GM12878 (cell line): Measurements from ENCODE around the gene PCDH15.

ENCODE experiments used
- CREM ChIP-seq: IDR thresholded peaks from 2 replicates; pipeline ENCODE4 v1.6.1; 2014; ENCODE audit warnings: antibody characterized with exemption, low read depth
- NRF1 ChIP-seq: conservative IDR thresholded peaks from 2 replicates; pipeline ENCODE4 v1.6.1; 2011; ENCODE audit warnings: mild to moderate bottlenecking, low read depth, low read length, improper control_type of control experiment

GRCh38 chr10:54335296-54335695 is 465.7 kb downstream of the PCDH15 start:
- TF ChIP-seq CREM = no peak
- TF ChIP-seq NRF1 = no peak
